ENCODE data around the gene RNF167.

- no peak for TF ChIP-seq POLR2A (IDR thresholded peaks at IDR 0.05; ENCODE audit: low read depth, low read length)
- no peak for TF ChIP-seq CTCF (IDR thresholded peaks at IDR 0.05; ENCODE audit: extremely low read depth in 1 of 2, insufficient read depth in 1 of 2, low read depth in 1 of 2, low read length in 2 of 2)
- peak; percentile 33 for TF ChIP-seq EZH2 (IDR thresholded peaks at IDR 0.05; ENCODE audit: borderline replicate concordance, low read depth, low read length, severe bottlenecking)
- TF ChIP-seq POLR2AphosphoS5 (IDR thresholded peaks at IDR 0.05; ENCODE audit: insufficient read depth, low read depth, low read length): no peak
- TF ChIP-seq JUN (IDR thresholded peaks at IDR 0.05; ENCODE audit: borderline replicate concordance, insufficient read depth, insufficient read length, low read depth): peak; percentile 8
- no peak for TF ChIP-seq MAX (IDR thresholded peaks at IDR 0.05; ENCODE audit: insufficient read depth, insufficient read length)
- TF ChIP-seq GATA2 (IDR thresholded peaks at IDR 0.05; ENCODE audit: insufficient read depth, insufficient read length, low read depth, low read length): no peak
- TF ChIP-seq MYC (IDR thresholded peaks at IDR 0.05; ENCODE audit: low read depth, low read length): no peak
- TF ChIP-seq FOS (IDR thresholded peaks at IDR 0.05; ENCODE audit: borderline replicate concordance, insufficient read depth, low read length): no peak
Measured at GRCh38 chr17:4900231-4901107, 39.6 kb upstream of the RNF167 start.

Measured in endothelial cell of umbilical vein (primary cell).